ENCODE results near the gene GSX1.

The GSX1 gene

GRCh38 chr13:27833206-27833605, 40.9 kb downstream of the GSX1 start:
- DNase-seq (ENCODE audit: low read depth in 2 of 2): no peak

DNA sequence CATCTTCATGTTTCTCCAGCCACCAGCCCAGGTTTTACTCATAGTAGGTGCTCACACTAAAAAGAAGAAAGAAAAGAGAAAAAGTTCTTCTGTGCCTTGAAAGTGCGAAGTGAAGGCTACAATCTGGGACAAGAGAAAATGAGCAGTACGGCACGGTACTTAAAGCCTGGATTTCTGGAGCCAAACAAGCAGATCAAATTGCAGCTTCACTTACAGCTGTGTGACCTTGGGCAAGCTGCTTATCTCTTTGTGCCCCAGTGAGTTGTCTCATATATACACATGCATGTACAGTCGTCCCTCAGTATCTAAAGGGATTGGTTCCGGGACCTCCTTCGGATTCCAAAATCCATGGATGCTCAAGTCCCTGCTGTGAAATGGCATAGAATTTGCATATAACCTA, 41.8 kb downstream of the GSX1 start:
- no peak for DNase-seq (ENCODE audit: low read depth in 2 of 2)

GRCh38 chr13:27835799-27836198, 43.5 kb downstream of the GSX1 start:
- DNase-seq (ENCODE audit: low read depth in 2 of 2): no peak

DNA sequence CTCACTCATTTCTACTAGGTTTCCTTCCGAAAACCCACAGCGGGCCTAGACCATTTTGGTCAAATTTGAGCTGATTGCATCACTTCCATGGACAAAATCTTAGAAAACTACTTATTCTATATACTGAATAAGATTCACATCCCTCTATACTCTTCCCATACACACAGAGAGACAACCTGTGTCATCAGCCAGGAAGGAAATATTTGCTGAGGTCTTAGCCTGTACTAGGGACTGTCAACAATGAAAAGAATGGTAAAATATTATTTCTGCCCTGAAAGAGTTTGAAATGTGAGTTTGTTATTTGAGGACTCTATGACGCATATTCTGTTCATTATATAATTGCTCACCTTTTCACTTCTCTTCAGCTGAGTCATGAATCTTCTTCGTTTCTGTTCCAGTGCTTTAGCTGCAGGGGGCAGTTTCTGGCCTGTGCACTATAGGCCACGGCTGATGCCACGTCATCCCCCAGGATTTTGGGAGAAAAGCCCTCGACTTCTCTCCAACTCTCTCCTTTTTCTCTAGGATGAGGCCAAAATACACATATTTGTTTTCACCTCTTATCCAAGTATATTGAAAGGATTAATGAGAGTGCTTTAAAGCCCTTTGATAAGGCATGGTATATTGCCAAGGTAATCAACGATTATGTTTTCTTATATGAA, 47.7 kb downstream of the GSX1 start:
- DNase-seq (ENCODE audit: low read depth in 2 of 2): no peak

- no peak for DNase-seq (ENCODE audit: low read depth in 2 of 2)
Observed at GRCh38 chr13:27842571-27842970, 50.3 kb downstream of the GSX1 start.
